T1000 (cell line): ENCODE data around the gene TMCO6.
"Not testable (repeated sequence)": the region's sequence is repeated elsewhere in the genome, so short reads cannot be mapped to it uniquely, and the experiment has no call there.

ENCODE experiments used
- DNase-seq: peaks from one replicate; lab custom pipeline; 2025; ENCODE audit warnings: mixed read lengths; lab: John Stamatoyannopoulos, UW

TMCO6 gene

GRCh38 chr5:140639148-140639981 is at the start of gene TMCO6:
Gene TMCO6, plus strand, starts transcription at chr5:140639451. Its CDS starts 77 bp downstream, at chr5:140639528.
- DNase-seq, result peak; percentile 90

- DNase-seq, result no peak
Observed at GRCh38 chr5:140590861-140591260, 48.4 kb upstream of the TMCO6 start.

- DNase-seq, result no peak
Observed at GRCh38 chr5:140591747-140592372, 47.4 kb upstream of the TMCO6 start.

- DNase-seq, result not testable (repeated sequence)
Observed at GRCh38 chr5:140593070-140593469, 46.2 kb upstream of the TMCO6 start.

DNA sequence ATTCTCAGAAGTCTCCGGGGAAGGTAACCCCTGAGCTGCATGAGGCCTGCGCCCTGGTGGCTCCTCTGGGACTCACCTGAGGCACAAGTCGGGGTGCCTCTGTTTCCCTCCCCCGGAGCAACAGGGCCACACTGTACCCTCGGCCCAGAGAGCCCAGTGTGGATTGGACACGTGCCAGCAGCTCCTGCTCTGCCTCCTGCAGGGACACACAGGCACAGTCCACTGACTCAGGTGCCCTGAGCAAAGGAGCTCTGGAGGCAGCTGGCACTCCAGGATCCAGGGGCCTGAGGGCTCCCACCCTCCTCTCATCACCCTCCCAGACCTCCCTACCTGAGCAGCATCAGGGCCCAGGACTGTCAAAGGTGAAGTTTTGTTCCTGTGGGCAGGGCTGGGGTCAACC is 45.1 kb upstream of the TMCO6 start:
- DNase-seq, result no peak

GRCh38 chr5:140595538-140596300 is 43.5 kb upstream of the TMCO6 start:
- no peak for DNase-seq

- no peak for DNase-seq
Observed at GRCh38 chr5:140596321-140596741, 42.9 kb upstream of the TMCO6 start.

- DNase-seq, result no peak
Observed at GRCh38 chr5:140598836-140599235, 40.4 kb upstream of the TMCO6 start.

- DNase-seq, result no peak
Observed at GRCh38 chr5:140600096-140600495, 39.2 kb upstream of the TMCO6 start.

DNA sequence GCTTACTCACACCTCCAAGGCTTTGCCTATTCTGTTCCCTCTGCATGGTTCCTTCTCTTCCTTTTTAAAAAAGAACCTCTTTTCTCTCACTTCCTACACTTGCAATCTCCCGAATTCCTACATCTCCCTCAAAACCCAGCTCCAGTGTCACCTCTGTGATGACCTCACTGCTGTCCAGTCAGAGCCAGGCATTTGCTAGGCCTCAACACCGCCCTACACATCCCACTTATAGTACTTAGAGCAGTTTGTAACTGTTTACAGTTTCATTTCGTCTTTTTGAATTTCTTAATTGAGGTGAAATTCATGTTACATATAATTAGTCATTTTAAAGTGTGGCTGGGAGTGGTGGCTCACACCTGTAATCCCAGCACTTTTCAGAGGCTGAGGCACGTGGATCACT is 37.1 kb upstream of the TMCO6 start:
- DNase-seq, result no peak

DNA sequence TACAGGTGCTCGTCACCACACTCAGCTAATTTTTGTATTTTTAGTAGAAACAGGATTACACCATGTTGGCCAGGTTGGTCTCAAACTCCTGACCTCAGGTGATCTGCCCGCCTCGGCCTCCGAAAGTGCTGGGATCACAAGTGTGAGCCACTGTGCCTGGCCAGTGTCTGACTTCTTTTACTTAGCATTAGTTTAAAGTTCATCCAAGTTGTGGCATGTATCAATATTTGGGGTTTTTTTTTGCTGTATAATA is 35.9 kb upstream of the TMCO6 start:
- DNase-seq, result not testable (repeated sequence)

DNA sequence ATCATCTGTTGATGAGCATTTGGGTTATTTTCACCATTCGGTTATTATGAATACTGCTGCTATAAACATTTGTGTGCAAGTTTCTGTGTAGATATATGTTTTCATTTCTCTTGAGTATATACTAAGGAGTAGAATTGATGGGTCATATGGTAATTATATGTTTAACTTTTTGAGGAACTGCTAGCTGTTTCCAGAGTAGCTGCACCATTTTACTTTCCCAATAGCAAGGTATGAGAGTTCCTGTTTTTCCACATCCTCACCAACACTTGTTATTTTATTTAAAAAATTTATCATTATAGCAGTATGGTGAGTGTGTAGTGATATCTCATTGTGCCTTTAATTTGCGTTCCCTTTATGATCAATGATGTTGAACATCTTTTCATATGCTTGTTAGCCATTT is 35.5 kb upstream of the TMCO6 start:
- DNase-seq, result no peak

GRCh38 chr5:140605879-140606278 is 33.4 kb upstream of the TMCO6 start:
- no peak for DNase-seq

- no peak for DNase-seq
Observed at GRCh38 chr5:140607031-140607430, 32.2 kb upstream of the TMCO6 start.

DNA sequence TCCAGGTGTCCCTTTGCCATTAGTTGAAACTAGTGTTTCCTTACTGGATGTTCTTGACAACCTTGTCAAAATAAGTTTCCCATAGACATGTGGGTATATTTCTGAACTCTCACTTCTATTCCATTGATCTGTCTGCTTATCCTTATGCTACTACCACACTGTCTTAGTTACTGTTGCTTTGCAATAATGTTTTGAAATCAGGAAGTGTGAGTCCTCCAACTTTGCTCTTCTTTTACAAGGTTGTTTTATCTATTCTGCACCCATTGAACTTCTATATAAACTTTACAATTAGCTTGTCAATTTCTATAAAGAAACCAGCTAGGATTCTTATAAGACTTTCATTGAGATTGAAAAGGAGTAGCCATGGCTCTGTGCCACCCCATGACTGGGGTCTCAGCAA is 30.5 kb upstream of the TMCO6 start:
- no peak for DNase-seq

GRCh38 chr5:140609126-140609525 is 30.1 kb upstream of the TMCO6 start:
- no peak for DNase-seq

- no peak for DNase-seq
Observed at GRCh38 chr5:140611020-140611521, 28.2 kb upstream of the TMCO6 start.

DNA sequence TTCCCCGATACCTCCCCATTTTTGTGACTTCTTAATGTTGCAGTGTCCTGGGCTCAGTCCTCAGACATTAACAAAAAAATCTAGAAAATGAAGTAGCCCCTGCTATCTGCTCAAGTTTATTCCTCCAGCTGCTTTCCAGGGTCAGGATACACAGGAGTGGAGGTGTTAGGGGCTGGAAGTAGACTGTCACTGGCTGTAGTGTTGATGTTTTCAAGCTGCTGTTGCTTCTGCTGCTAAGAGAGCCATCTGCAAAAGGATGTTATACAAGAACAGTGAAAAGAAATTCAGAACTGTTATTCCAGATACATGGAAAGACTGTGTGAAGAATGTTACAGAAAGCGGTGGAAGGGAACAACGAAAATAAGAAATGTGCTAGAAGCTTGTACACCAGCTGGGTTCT is 16.9 kb upstream of the TMCO6 start:
- DNase-seq, result no peak

DNA sequence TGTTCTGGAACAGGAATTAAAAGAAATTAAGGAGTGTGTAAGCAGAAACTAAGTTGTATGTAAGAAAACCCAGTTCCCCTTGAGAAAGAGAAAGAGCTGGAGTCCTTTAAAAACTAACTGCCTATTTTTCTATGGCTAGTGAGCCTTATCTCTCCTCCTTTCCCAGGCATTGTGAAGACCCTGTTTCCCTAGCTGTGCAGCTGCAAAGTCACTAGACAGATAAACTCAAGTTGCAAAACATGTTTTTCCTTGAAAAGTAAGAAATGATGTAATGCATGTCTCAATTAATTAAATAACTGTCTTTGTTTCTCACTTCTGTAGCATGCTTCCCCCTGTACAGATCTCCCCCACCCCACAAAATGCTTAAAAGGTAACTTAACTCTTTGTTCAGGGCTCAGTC is 16.2 kb upstream of the TMCO6 start:
- DNase-seq, result not testable (repeated sequence)

- DNase-seq, result not testable (repeated sequence)
Observed at GRCh38 chr5:140624886-140625285, 14.4 kb upstream of the TMCO6 start.

DNA sequence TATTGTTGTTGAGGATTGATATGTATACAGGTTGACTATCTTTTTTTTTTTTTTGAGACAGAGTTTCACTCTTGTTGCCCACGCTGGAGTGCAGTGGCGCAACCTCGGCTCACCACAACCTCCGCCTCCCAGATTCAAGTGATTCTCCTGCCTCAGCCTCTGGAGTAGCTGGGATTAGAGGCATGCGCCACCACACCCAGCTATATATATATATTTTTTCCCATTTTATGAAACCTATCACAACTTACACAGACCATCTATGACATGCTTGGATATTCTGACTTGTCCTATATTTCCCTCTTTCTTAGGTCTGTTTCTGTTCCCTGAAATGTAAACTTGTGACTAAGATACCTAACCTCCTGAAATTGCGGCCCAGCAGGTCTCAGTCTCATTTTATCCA is 11.3 kb upstream of the TMCO6 start:
- no peak for DNase-seq

GRCh38 chr5:140628711-140629110 is 10.5 kb upstream of the TMCO6 start:
- DNase-seq, result no peak
